ENCODE data around the gene FAM89B. TPM values are rescaled to one million over a fixed set of nuclear protein-coding genes. Genes with fewer than 3 reads are reported as not detected.

The FAM89B gene
- total RNA-seq, 6 experiments from 2014 or later, result 40.9 to 52.8 (median 43.7) TPM

GRCh38 chr11:65579291-65579690, 7.0 kb downstream of the FAM89B start:
- no peak overlapping the region for H3K4me3 Mint-ChIP-seq
- DNase-seq, result no peak

GRCh38 chr11:65580031-65580692, 7.8 kb downstream of the FAM89B start:
- H3K36me3 Mint-ChIP-seq (ENCODE audit: low read depth), result peaks cover 16% of the 10 kb centered on the region
- H3K4me1 Mint-ChIP-seq (ENCODE audit: low read depth), result peaks cover 28% of the 10 kb centered on the region
- H3K9me3 Mint-ChIP-seq, result no peaks in the 10 kb centered on the region
- H3K4me3 Mint-ChIP-seq, result no peak overlapping the region
- no peak for TF ChIP-seq CTCF (IDR thresholded peaks at IDR 0.05)
- H3K27me3 Mint-ChIP-seq (ENCODE audit: insufficient read depth), result peaks cover 2% of the 10 kb centered on the region
- no peak for DNase-seq
- no peak overlapping the region for H3K27ac Mint-ChIP-seq

More at GRCh38 chr11:65579291-65579690, 7.0 kb downstream of the FAM89B start:
- H3K27me3 Mint-ChIP-seq (ENCODE audit: insufficient read depth), result peaks cover 8% of the 10 kb centered on the region
- no peaks in the 10 kb centered on the region for H3K9me3 Mint-ChIP-seq
- peaks cover 12% of the 10 kb centered on the region for H3K36me3 Mint-ChIP-seq (ENCODE audit: low read depth)
- peaks cover 35% of the 10 kb centered on the region for H3K4me1 Mint-ChIP-seq (ENCODE audit: low read depth)
- H3K27ac Mint-ChIP-seq, result no peak overlapping the region
- no peak for TF ChIP-seq CTCF (IDR thresholded peaks at IDR 0.05)

GRCh38 chr11:65580756-65581155, 8.4 kb downstream of the FAM89B start:
- Mint-ChIP-seq H3K27ac (no peak overlapping the region), H3K36me3 (ENCODE audit: low read depth) (peaks cover 16% of the 10 kb centered on the region), H3K27me3 (ENCODE audit: insufficient read depth) (peaks cover 2% of the 10 kb centered on the region), H3K4me3 (no peak overlapping the region), H3K9me3 (no peaks in the 10 kb centered on the region), H3K4me1 (ENCODE audit: low read depth) (peaks cover 23% of the 10 kb centered on the region)
- TF ChIP-seq CTCF (IDR thresholded peaks at IDR 0.05), result no peak
- no peak for DNase-seq

- H3K27ac Mint-ChIP-seq, result no peak overlapping the region
- no peak for DNase-seq
- no peak for TF ChIP-seq CTCF (IDR thresholded peaks at IDR 0.05)
- peaks cover 2% of the 10 kb centered on the region for H3K27me3 Mint-ChIP-seq (ENCODE audit: insufficient read depth)
- H3K36me3 Mint-ChIP-seq (ENCODE audit: low read depth), result peaks cover 16% of the 10 kb centered on the region
- H3K4me1 Mint-ChIP-seq (ENCODE audit: low read depth), result peaks cover 29% of the 10 kb centered on the region
- H3K4me3 Mint-ChIP-seq, result no peak overlapping the region; the same call in 1 of the 2 replicates
- H3K9me3 Mint-ChIP-seq, result no peaks in the 10 kb centered on the region
Measured at GRCh38 chr11:65581928-65582327, 9.6 kb downstream of the FAM89B start.

GRCh38 chr11:65583589-65583988, 11.3 kb downstream of the FAM89B start:
- H3K4me3 Mint-ChIP-seq, result no peak overlapping the region
- no peak for TF ChIP-seq CTCF (IDR thresholded peaks at IDR 0.05)
- H3K4me1 Mint-ChIP-seq (ENCODE audit: low read depth), result peaks cover 31% of the 10 kb centered on the region
- H3K36me3 Mint-ChIP-seq (ENCODE audit: low read depth), result peaks cover 16% of the 10 kb centered on the region
- no peak overlapping the region for H3K27ac Mint-ChIP-seq
- H3K9me3 Mint-ChIP-seq, result no peaks in the 10 kb centered on the region
- no peaks in the 10 kb centered on the region; the same call in 1 of the 2 replicates for H3K27me3 Mint-ChIP-seq (ENCODE audit: insufficient read depth)
- DNase-seq, result no peak
